Panc1 (cell line): ENCODE results near the gene OR10R2. TPM values are rescaled to one million over a fixed set of nuclear protein-coding genes. Genes with fewer than 3 reads are reported as not detected.

Experiments used
- ATAC-seq: fragments of 200-7000 bp; cut with Tn5 transposase; 2 replicates; pipeline ENCODE4 v1.9.1; 2020; ENCODE audit warnings: mild to moderate bottlenecking, moderate library complexity
- BruUV-seq: library from RNA; stranded (reverse); fragments of 400-500 nt; replicated peaks from 2 replicates; lab custom pipeline; 2021; lab: Mats Ljungman, UMichigan
- CTCF ChIA-PET: fragments of 300-600 bp; sonication (Branson Sonifier 250); formaldehyde crosslinking; loops from one replicate; lab custom pipeline; 2022; ENCODE audit warnings: antibody characterized with exemption; lab: Charles Lee
- POLR2A ChIA-PET: fragments of 300-600 bp; sonication (Branson Sonifier 250); formaldehyde crosslinking; loops from one replicate; lab custom pipeline; 2022; ENCODE audit warnings: antibody characterized with exemption; lab: Charles Lee
- DNase-seq: peaks from one replicate; pipeline ENCODE4 v3.0.0-alpha.2; 2010; ENCODE audit warnings: low read depth, low spot score
- H3K27ac ChIP-seq: 2 replicates; pipeline ENCODE4 v1.5.1; 2011; ENCODE audit warnings: mild to moderate bottlenecking, low read length, inconsistent platforms
- H3K27me3 ChIP-seq: fragments of 200-500 bp; sonication (Bioruptor generic); 2 replicates; pipeline ENCODE4 v1.6.0; 2014; ENCODE audit warnings: low read length, inconsistent platforms; ENCODE audit not compliant: control insufficient read depth, insufficient read depth
- H3K36me3 ChIP-seq: fragments of 200-500 bp; sonication (Bioruptor generic); 2 replicates; pipeline ENCODE4 v1.5.1; 2014; ENCODE audit warnings: inconsistent platforms, mild to moderate bottlenecking, low read length, moderate library complexity; ENCODE audit not compliant: control insufficient read depth, insufficient read depth
- H3K4me1 ChIP-seq: 2 replicates; pipeline ENCODE4 v1.5.1; 2011; ENCODE audit warnings: inconsistent platforms, mild to moderate bottlenecking, low read length, moderate library complexity; ENCODE audit not compliant: control insufficient read depth, insufficient read depth
- H3K4me3 ChIP-seq, 2 experiments: 2 replicates each; pipeline ENCODE4 v1.5.1; 2011 to 2012; ENCODE audit warnings: low read depth in 2 of 2, low read length in 2 of 2, mild to moderate bottlenecking in 2 of 2, inconsistent platforms in 1 of 2, moderate library complexity in 1 of 2
- H3K9me3 ChIP-seq: fragments of 200-500 bp; sonication (Bioruptor generic); 2 replicates; pipeline ENCODE4 v1.5.1; 2014; ENCODE audit warnings: low read depth, mild to moderate bottlenecking, inconsistent platforms, low read length, moderate library complexity; ENCODE audit not compliant: control insufficient read depth, insufficient read depth
- POLR2AphosphoS5 ChIP-seq: IDR thresholded peaks from 2 replicates; pipeline ENCODE4 v1.6.1; 2012; ENCODE audit warnings: mild to moderate bottlenecking, low read depth, low read length, moderate library complexity
- SIN3A ChIP-seq: IDR thresholded peaks from 2 replicates; pipeline ENCODE4 v1.6.1; 2012; ENCODE audit warnings: low read depth, mild to moderate bottlenecking, low read length, moderate library complexity, borderline replicate concordance; ENCODE audit not compliant: insufficient read depth
- TCF7L2 ChIP-seq: IDR thresholded peaks from 2 replicates; pipeline ENCODE4 v1.6.1; 2011; ENCODE audit warnings: mild to moderate bottlenecking, low read depth, low read length, inconsistent platforms
- in situ Hi-C: cut with HindIII; loops from 2 replicates; pipeline ENCODE4 v1.10.0; 2016; ENCODE audit warnings: low sequenced_read_pairs, low pct_unique_long_range_greater_than_20kb
- intact Hi-C: fragments of 100-400 bp; cut with micrococcal nuclease; formaldehyde crosslinking; loops from one replicate; pipeline ENCODE4 v1.10.0; 2022; ENCODE audit not compliant: unreplicated experiment
- total RNA-seq: library from RNA; stranded (reverse); gene quantifications from one replicate; pipeline ENCODE4 v1.2.1, GENCODE V29; 2021; ENCODE audit not compliant: unreplicated experiment
- TF ChIP-seq, protein P1 (sequence below), 2 experiments: IDR thresholded peaks; 2 replicates each; pipeline ENCODE4 v1.6.1; 2011 to 2012; ENCODE audit warnings: low read depth in 2 of 2, control low read depth in 1 of 2, low read length in 1 of 2, mild to moderate bottlenecking in 1 of 2, moderate library complexity in 1 of 2; ENCODE audit not compliant: insufficient read depth in 1 of 2
- TF ChIP-seq, protein P2 (sequence below): fragments of 450-650 bp; IDR thresholded peaks from 2 replicates; pipeline ENCODE4 v1.5.1; 2017; ENCODE audit warnings: mild to moderate bottlenecking

The OR10R2 gene
- total RNA-seq, 1 experiment from 2014 or later, result not detected

DNA sequence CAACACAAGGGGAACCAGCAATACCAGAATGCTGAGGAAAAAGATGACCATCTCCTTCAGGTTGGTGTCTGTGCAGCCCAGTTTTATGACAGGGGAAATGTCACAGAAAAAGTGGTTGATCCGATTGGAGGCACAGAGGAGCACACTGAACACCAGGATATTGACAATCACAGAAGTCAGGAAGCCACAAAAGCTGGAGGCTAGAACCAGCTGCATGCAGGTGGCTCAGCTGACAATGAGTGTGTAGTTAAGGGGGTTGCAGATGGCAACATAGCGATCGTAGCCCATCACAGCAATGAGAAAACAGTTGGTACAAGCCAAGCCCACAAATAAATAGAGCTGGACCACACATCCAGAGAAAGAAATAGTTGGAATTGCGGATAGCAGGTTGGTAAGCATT is 26.6 kb upstream of the OR10R2 start:
- intact Hi-C loops, result no loop called here
- in situ Hi-C loops, result no loop called here
- ChIA-PET CTCF (no interaction called here), POLR2A (no interaction called here)
- ATAC-seq (no peak), DNase-seq (no peak)
- Histone ChIP-seq H3K36me3 (no peaks in the 10 kb centered on the region; the same call in 1 of the 2 replicates), H3K27me3 (no peaks in the 10 kb centered on the region), H3K4me3 (no peak overlapping the region), H3K27ac (no peak overlapping the region), H3K9me3 (no peaks in the 10 kb centered on the region), H3K4me1 (no peaks in the 10 kb centered on the region)
- TF ChIP-seq, protein P1, sequence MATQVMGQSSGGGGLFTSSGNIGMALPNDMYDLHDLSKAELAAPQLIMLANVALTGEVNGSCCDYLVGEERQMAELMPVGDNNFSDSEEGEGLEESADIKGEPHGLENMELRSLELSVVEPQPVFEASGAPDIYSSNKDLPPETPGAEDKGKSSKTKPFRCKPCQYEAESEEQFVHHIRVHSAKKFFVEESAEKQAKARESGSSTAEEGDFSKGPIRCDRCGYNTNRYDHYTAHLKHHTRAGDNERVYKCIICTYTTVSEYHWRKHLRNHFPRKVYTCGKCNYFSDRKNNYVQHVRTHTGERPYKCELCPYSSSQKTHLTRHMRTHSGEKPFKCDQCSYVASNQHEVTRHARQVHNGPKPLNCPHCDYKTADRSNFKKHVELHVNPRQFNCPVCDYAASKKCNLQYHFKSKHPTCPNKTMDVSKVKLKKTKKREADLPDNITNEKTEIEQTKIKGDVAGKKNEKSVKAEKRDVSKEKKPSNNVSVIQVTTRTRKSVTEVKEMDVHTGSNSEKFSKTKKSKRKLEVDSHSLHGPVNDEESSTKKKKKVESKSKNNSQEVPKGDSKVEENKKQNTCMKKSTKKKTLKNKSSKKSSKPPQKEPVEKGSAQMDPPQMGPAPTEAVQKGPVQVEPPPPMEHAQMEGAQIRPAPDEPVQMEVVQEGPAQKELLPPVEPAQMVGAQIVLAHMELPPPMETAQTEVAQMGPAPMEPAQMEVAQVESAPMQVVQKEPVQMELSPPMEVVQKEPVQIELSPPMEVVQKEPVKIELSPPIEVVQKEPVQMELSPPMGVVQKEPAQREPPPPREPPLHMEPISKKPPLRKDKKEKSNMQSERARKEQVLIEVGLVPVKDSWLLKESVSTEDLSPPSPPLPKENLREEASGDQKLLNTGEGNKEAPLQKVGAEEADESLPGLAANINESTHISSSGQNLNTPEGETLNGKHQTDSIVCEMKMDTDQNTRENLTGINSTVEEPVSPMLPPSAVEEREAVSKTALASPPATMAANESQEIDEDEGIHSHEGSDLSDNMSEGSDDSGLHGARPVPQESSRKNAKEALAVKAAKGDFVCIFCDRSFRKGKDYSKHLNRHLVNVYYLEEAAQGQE (IDR thresholded peaks at IDR 0.05; ENCODE audit: insufficient read depth in 1 of 2, low read depth in 2 of 2, low read length in 1 of 2), result no peak
- TF ChIP-seq, protein P2, sequence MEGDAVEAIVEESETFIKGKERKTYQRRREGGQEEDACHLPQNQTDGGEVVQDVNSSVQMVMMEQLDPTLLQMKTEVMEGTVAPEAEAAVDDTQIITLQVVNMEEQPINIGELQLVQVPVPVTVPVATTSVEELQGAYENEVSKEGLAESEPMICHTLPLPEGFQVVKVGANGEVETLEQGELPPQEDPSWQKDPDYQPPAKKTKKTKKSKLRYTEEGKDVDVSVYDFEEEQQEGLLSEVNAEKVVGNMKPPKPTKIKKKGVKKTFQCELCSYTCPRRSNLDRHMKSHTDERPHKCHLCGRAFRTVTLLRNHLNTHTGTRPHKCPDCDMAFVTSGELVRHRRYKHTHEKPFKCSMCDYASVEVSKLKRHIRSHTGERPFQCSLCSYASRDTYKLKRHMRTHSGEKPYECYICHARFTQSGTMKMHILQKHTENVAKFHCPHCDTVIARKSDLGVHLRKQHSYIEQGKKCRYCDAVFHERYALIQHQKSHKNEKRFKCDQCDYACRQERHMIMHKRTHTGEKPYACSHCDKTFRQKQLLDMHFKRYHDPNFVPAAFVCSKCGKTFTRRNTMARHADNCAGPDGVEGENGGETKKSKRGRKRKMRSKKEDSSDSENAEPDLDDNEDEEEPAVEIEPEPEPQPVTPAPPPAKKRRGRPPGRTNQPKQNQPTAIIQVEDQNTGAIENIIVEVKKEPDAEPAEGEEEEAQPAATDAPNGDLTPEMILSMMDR, result no peak
- no peak for TF ChIP-seq TCF7L2
- TF ChIP-seq SIN3A, result no peak
- no peak for TF ChIP-seq POLR2AphosphoS5
- no TSS peak for BruUV-seq

DNA sequence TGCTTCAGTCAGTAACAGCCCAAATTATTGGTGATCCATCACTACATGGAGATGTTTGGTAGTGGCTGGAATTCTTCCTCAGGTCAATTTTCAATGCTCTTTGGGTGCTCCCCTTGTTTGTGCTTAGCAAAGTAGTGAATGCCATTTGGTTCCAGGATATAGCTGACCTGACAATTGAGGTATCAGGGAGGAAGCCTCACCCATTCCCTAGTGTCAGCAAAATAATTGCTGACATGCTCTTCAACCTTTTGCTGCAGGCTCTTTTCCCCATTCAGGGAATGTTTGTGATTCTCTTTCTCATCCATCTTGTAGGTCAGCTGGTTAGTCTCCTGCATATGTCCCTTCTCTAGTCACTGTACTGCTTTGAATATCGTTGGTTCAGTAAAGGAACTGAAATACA is 17.5 kb upstream of the OR10R2 start:
- Histone ChIP-seq H3K4me3 (no peak overlapping the region), H3K4me1 (no peaks in the 10 kb centered on the region), H3K27ac (no peak overlapping the region), H3K36me3 (no peaks in the 10 kb centered on the region), H3K27me3 (no peaks in the 10 kb centered on the region), H3K9me3 (peaks cover 4% of the 10 kb centered on the region; the same call in 1 of the 2 replicates)
- POLR2A ChIA-PET, result no interaction called here
- no peak for ATAC-seq
- intact Hi-C loops, result no loop called here
- in situ Hi-C loops, result no loop called here
- no peak for DNase-seq
- TF ChIP-seq TCF7L2, result no peak
- TF ChIP-seq, protein P2, result no peak
- no peak for TF ChIP-seq SIN3A
- TF ChIP-seq, protein P1 (IDR thresholded peaks at IDR 0.05; ENCODE audit: insufficient read depth in 1 of 2, low read depth in 2 of 2, low read length in 1 of 2), result no peak
- TF ChIP-seq POLR2AphosphoS5, result no peak
- BruUV-seq, result no TSS peak
- CTCF ChIA-PET, result no interaction called here
